ENCODE measurements around the gene BCAN.

- no peak for TF ChIP-seq POLR2A (IDR thresholded peaks at IDR 0.05)
- TF ChIP-seq, protein P1, sequence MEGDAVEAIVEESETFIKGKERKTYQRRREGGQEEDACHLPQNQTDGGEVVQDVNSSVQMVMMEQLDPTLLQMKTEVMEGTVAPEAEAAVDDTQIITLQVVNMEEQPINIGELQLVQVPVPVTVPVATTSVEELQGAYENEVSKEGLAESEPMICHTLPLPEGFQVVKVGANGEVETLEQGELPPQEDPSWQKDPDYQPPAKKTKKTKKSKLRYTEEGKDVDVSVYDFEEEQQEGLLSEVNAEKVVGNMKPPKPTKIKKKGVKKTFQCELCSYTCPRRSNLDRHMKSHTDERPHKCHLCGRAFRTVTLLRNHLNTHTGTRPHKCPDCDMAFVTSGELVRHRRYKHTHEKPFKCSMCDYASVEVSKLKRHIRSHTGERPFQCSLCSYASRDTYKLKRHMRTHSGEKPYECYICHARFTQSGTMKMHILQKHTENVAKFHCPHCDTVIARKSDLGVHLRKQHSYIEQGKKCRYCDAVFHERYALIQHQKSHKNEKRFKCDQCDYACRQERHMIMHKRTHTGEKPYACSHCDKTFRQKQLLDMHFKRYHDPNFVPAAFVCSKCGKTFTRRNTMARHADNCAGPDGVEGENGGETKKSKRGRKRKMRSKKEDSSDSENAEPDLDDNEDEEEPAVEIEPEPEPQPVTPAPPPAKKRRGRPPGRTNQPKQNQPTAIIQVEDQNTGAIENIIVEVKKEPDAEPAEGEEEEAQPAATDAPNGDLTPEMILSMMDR (IDR thresholded peaks at IDR 0.05) = no peak
Observed at GRCh38 chr1:156600733-156601121, 41.2 kb upstream of the BCAN start.
